Tibial artery (tissue), 4 donors: Measurements from ENCODE around the gene NCKAP1.

Experiments used
- DNase-seq, 2 donors: peaks; one replicate each; pipeline ENCODE4 v3.0.0-alpha.2; 2019
- H3K27ac ChIP-seq, 2 donors: fragments of 200-600 bp; sonication (generic) in 1 of 2; 1 replicate in 1 of 2; 2 replicates in 1 of 2; pipeline ENCODE4 v1.5.1; 2018 to 2019; ENCODE audit warnings: mild to moderate bottlenecking in 1 of 2
- H3K27me3 ChIP-seq, 2 donors: fragments of 200-600 bp; sonication (generic) in 1 of 2; one replicate each; pipeline versions ENCODE4 v1.5.1 to v1.6.0; 2016 to 2019
- H3K36me3 ChIP-seq, 3 donors: fragments of 200-600 bp; sonication (generic) in 2 of 3; one replicate each; pipeline ENCODE4 v1.5.1; 2016 to 2019; ENCODE audit warnings: mild to moderate bottlenecking in 2 of 3
- H3K4me1 ChIP-seq, 4 donors: fragments of 200-600 bp; sonication (generic) in 2 of 4; 1 replicate in 3 of 4; 2 replicates in 1 of 4; pipeline ENCODE4 v1.5.1; 2016 to 2019
- H3K4me3 ChIP-seq, 2 donors: fragments of 200-600 bp; sonication (generic) in 1 of 2; 1 replicate in 1 of 2; 2 replicates in 1 of 2; pipeline ENCODE4 v1.5.1; 2018 to 2019; ENCODE audit warnings: mild to moderate bottlenecking in 2 of 2
- H3K9me3 ChIP-seq, 3 donors: fragments of 200-600 bp; sonication (generic) in 1 of 3; one replicate each; pipeline ENCODE4 v1.5.1; 2016 to 2019
- CTCF ChIP-seq, 2 experiments: fragments of 200-600 bp in 1 of 2; fragments of 450-650 bp in 1 of 2; IDR thresholded peaks; one replicate each; pipeline ENCODE4 v1.5.1; 2017 to 2019; ENCODE audit warnings: antibody characterized with exemption in 2 of 2, mild to moderate bottlenecking in 1 of 2, moderate library complexity in 1 of 2
- intact Hi-C: fragments of 100-400 bp; cut with DNase I; formaldehyde crosslinking; loops from one replicate; pipeline ENCODE4 v1.15.0; 2023; ENCODE audit warnings: low total_unique reads

Gene NCKAP1

GRCh38 chr2:182920631-182921056 lies 117.6 kb downstream of the NCKAP1 start:
- Histone ChIP-seq H3K27ac (no peak overlapping the region), H3K4me1 (peaks cover 0 to 41% (median 3%) of the 10 kb centered on the region in 4 donors), H3K36me3 (peaks cover 11 to 47% (median 35%) of the 10 kb centered on the region in 3 donors), H3K9me3 (no peaks in the 10 kb centered on the region), H3K27me3 (no peaks in the 10 kb centered on the region), H3K4me3 (no peak overlapping the region)
- TF ChIP-seq CTCF (IDR thresholded peaks at IDR 0.05): no peak
- no peak for DNase-seq
- intact Hi-C loops: no loop called here

GRCh38 chr2:182920089-182920488 lies 118.2 kb downstream of the NCKAP1 start:
- intact Hi-C loops: no loop called here
- no peak for DNase-seq
- Histone ChIP-seq H3K4me1 (peaks cover 0 to 47% (median 4%) of the 10 kb centered on the region in 4 donors), H3K27me3 (no peaks in the 10 kb centered on the region), H3K36me3 (peaks cover 13 to 47% (median 36%) of the 10 kb centered on the region in 3 donors), H3K9me3 (no peaks in the 10 kb centered on the region), H3K27ac (no peak overlapping the region), H3K4me3 (no peak overlapping the region)
- no peak for TF ChIP-seq CTCF (IDR thresholded peaks at IDR 0.05)

GRCh38 chr2:182918961-182919652 lies 119.2 kb downstream of the NCKAP1 start:
- Histone ChIP-seq H3K9me3 (no peaks in the 10 kb centered on the region), H3K4me1 (peaks cover 0 to 44% (median 4%) of the 10 kb centered on the region in 4 donors), H3K4me3 (no peak overlapping the region), H3K27ac (no peak overlapping the region), H3K36me3 (peaks cover 23 to 55% (median 38%) of the 10 kb centered on the region in 3 donors), H3K27me3 (no peaks in the 10 kb centered on the region)
- TF ChIP-seq CTCF (IDR thresholded peaks at IDR 0.05): no peak
- no peak for DNase-seq
- intact Hi-C loops: no loop called here

GRCh38 chr2:182917924-182918323 lies 120.3 kb downstream of the NCKAP1 start:
- Histone ChIP-seq H3K36me3 (peaks cover 23 to 60% (median 43%) of the 10 kb centered on the region in 3 donors), H3K27ac (no peak overlapping the region), H3K4me1 (peaks cover 0 to 43% (median 4%) of the 10 kb centered on the region in 4 donors), H3K4me3 (no peak overlapping the region), H3K9me3 (no peaks in the 10 kb centered on the region), H3K27me3 (no peaks in the 10 kb centered on the region)
- intact Hi-C loops: no loop called here
- TF ChIP-seq CTCF (IDR thresholded peaks at IDR 0.05): no peak
- no peak for DNase-seq

- peaks cover 16 to 47% (median 32%) of the 10 kb centered on the region in 3 donors for H3K36me3 ChIP-seq
- intact Hi-C loops: no loop called here
- peaks cover 0 to 55% (median 4%) of the 10 kb centered on the region in 4 donors for H3K4me1 ChIP-seq
- no peaks in the 10 kb centered on the region for H3K9me3 ChIP-seq
- TF ChIP-seq CTCF (IDR thresholded peaks at IDR 0.05): no peak
- no peak for DNase-seq
- H3K27ac ChIP-seq: no peak overlapping the region
- no peak overlapping the region for H3K4me3 ChIP-seq
- no peaks in the 10 kb centered on the region for H3K27me3 ChIP-seq
Measured at GRCh38 chr2:182916417-182916816, 121.8 kb downstream of the NCKAP1 start.
